Endothelial cell of umbilical vein (primary cell): Measurements from ENCODE around the gene NKAIN4. TPM values are rescaled to one million over a fixed set of nuclear protein-coding genes. Genes with fewer than 3 reads are reported as not detected.
"Not testable (repeated sequence)": the region's sequence is repeated elsewhere in the genome, so short reads cannot be mapped to it uniquely, and the experiment has no call there.

Experiments
- BruUV-seq: library from RNA; stranded (reverse); fragments of 400-500 nt; replicated peaks from 2 replicates; lab custom pipeline; 2021; lab: Mats Ljungman, UMichigan
- CTCF ChIA-PET: fragments of 300-600, 350-600 bp; sonication (Branson Sonifier 250); formaldehyde crosslinking; loops from one replicate; lab custom pipeline; 2021; ENCODE audit warnings: antibody characterized with exemption, inconsistent platforms; lab: Charles Lee
- POLR2A ChIA-PET: fragments of 300-600, 350-600 bp; sonication (Branson Sonifier 250); formaldehyde crosslinking; loops from one replicate; lab custom pipeline; 2021; ENCODE audit warnings: antibody characterized with exemption, inconsistent platforms; lab: Charles Lee
- DNase-seq: peaks from one replicate; pipeline ENCODE4 v3.0.0-alpha.2; 2011; ENCODE audit warnings: low read depth, low spot score
- FAIRE-seq: peaks from 2 replicates; lab custom pipeline; 2011; peaks lifted over from hg19 to GRCh38; lab: Jason Lieb, UNC
- H2AFZ ChIP-seq: 2 replicates; pipeline ENCODE4 v1.6.0; 2012; ENCODE audit warnings: low read depth, low read length, control low read depth, inconsistent platforms
- H3K27ac ChIP-seq: 2 replicates; pipeline ENCODE4 v1.5.1; 2011; ENCODE audit warnings: low read depth, mild to moderate bottlenecking, control low read depth, low read length, moderate library complexity; ENCODE audit not compliant: insufficient read depth
- H3K27me3 ChIP-seq, 2 experiments: 2 replicates each; pipeline versions ENCODE4 v1.6.0 to v1.6.1; 2011; ENCODE audit warnings: low read length in 2 of 2, mixed read lengths in 1 of 2; ENCODE audit not compliant: control insufficient read depth in 2 of 2, insufficient read depth in 2 of 2
- H3K36me3 ChIP-seq, 2 experiments: 2 replicates in 1 of 2; 3 replicates in 1 of 2; pipeline ENCODE4 v1.5.1; 2011; ENCODE audit warnings: low read length in 2 of 2, mild to moderate bottlenecking in 1 of 2, moderate library complexity in 1 of 2; ENCODE audit not compliant: control insufficient read depth in 2 of 2, insufficient read depth in 2 of 2; ENCODE audit errors: extremely low read depth in 1 of 2
- H3K4me1 ChIP-seq: 3 replicates; pipeline ENCODE4 v1.5.1; 2011; ENCODE audit warnings: mild to moderate bottlenecking, low read length; ENCODE audit not compliant: control insufficient read depth, insufficient read depth; ENCODE audit errors: extremely low read depth
- H3K4me2 ChIP-seq: 2 replicates; pipeline ENCODE4 v1.6.1; 2011; ENCODE audit warnings: low read length, control low read depth, mixed read lengths; ENCODE audit not compliant: insufficient read depth
- H3K4me3 ChIP-seq, 3 experiments: fragments of 200-600 bp in 1 of 3; sonication (generic), shearing (Covaris generic) in 1 of 3; replicated peaks in 1 of 3; 2 replicates each; pipeline ENCODE4 v1.5.1; 2011 to 2016; ENCODE audit warnings: control low read depth in 3 of 3, low read length in 3 of 3, mild to moderate bottlenecking in 2 of 3, inconsistent platforms in 1 of 3, low read depth in 1 of 3, moderate library complexity in 1 of 3; ENCODE audit not compliant: insufficient read depth in 1 of 3
- H3K79me2 ChIP-seq: 2 replicates; pipeline ENCODE4 v1.6.0; 2012; ENCODE audit warnings: low read length, inconsistent platforms; ENCODE audit not compliant: control insufficient read depth, insufficient read depth
- H3K9ac ChIP-seq: replicated peaks from 2 replicates; pipeline ENCODE3; 2011; ENCODE audit warnings: low read length, control low read depth; ENCODE audit not compliant: insufficient read depth; ENCODE audit errors: extremely low read depth
- H3K9me1 ChIP-seq: replicated peaks from 3 replicates; pipeline ENCODE4 v1.6.0; 2011; ENCODE audit warnings: mild to moderate bottlenecking, low read length; ENCODE audit not compliant: control insufficient read depth, insufficient read depth; ENCODE audit errors: extremely low read depth
- H3K9me3 ChIP-seq: replicated peaks from 2 replicates; pipeline ENCODE4 v1.5.1; 2012; ENCODE audit warnings: low read length, inconsistent platforms; ENCODE audit not compliant: control insufficient read depth, insufficient read depth
- H4K20me1 ChIP-seq: replicated peaks from 2 replicates; pipeline ENCODE3; 2011; ENCODE audit warnings: mild to moderate bottlenecking, low read length; ENCODE audit not compliant: control insufficient read depth, insufficient read depth; ENCODE audit errors: extremely low read depth
- CTCF ChIP-seq, 2 donors: IDR thresholded peaks; 1 replicate in 1 of 2; 2 replicates in 1 of 2; pipeline ENCODE4 v1.5.1; 2011; ENCODE audit warnings: low read length in 2 of 2, mild to moderate bottlenecking in 2 of 2, moderate library complexity in 2 of 2, control low read depth in 1 of 2, inconsistent platforms in 1 of 2, low read depth in 1 of 2; ENCODE audit not compliant: insufficient read depth in 1 of 2; ENCODE audit errors: extremely low read depth in 1 of 2
- FOS ChIP-seq: IDR thresholded peaks from 2 replicates; pipeline ENCODE4 v1.6.1; 2011; ENCODE audit warnings: mild to moderate bottlenecking, low read length, moderate library complexity, borderline replicate concordance; ENCODE audit not compliant: insufficient read depth
- GATA2 ChIP-seq: IDR thresholded peaks from 2 replicates; pipeline ENCODE4 v1.7.0; 2011; ENCODE audit warnings: low read depth, mild to moderate bottlenecking, moderate library complexity, mixed read lengths, low read length; ENCODE audit not compliant: insufficient read length, insufficient read depth
- MAX ChIP-seq: IDR thresholded peaks from 2 replicates; pipeline ENCODE4 v1.6.1; 2011; ENCODE audit not compliant: insufficient read depth, insufficient read length
- MYC ChIP-seq: IDR thresholded peaks from one replicate; pipeline ENCODE4 v1.6.1; 2011; ENCODE audit warnings: mild to moderate bottlenecking, low read depth, low read length
- dilution Hi-C: fragments of 300-500 bp; cut with MboI; formaldehyde crosslinking; loops from one replicate; pipeline ENCODE4 v1.15.0; 2019; ENCODE audit warnings: low sequenced_read_pairs; ENCODE audit not compliant: extremely low pct_ligation_motif_present
- intact Hi-C: fragments of 100-400 bp; cut with micrococcal nuclease; formaldehyde crosslinking; loops from one replicate; pipeline ENCODE4 v1.10.0; 2022
- polyA plus RNA-seq, 4 experiments: library from polyadenylated mRNA; depleted of rRNA in 3 of 4; stranded (reverse) in 3 of 4; unstranded in 1 of 4; fragments of >200 nt; gene quantifications; 2 replicates each; pipeline versions ENCODE4 v1.2.1 to v1.2.3, GENCODE V29; 2011 to 2012; ENCODE audit warnings: missing spikeins in 1 of 4
- total RNA-seq: library from RNA; stranded (reverse); gene quantifications from 2 replicates; pipeline ENCODE4 v1.2.3, GENCODE V29; 2021

The NKAIN4 gene
- total and polyA plus RNA-seq, 2 donors (not counting 3 experiments of a cell fraction or from before 2014, with no cell fraction given) = 0.04 TPM; not detected in 1

- ChIA-PET CTCF (interaction anchor here (1.2 to 4.8 kb wide), 21 partner anchors 10 to 160 kb away, joined by 4 to 116 read pairs (median 8); partner anchors contain the start of genes ARFGAP1, BIRC7, COL20A1 and NKAIN4), POLR2A (no interaction called here)
- dilution Hi-C loops (no loop called here), intact Hi-C loops (loop anchor here (5.0 kb wide), 1 partner anchor 70 kb away; the partner anchor contains the start of gene COL20A1)
- FAIRE-seq (no peak), DNase-seq (no peak)
- Histone ChIP-seq H3K79me2 (no peaks in the 10 kb centered on the region), H2AFZ (no peak overlapping the region), H3K36me3 (no peaks in the 10 kb centered on the region), H3K27ac (no peak overlapping the region), H3K4me3 (no peak overlapping the region), H4K20me1 (no peaks in the 10 kb centered on the region), H3K4me1 (no peaks in the 10 kb centered on the region), H3K9me1 (no peaks in the 10 kb centered on the region), H3K9me3 (no peaks in the 10 kb centered on the region), H3K27me3 (no peaks in the 10 kb centered on the region), H3K9ac (no peak overlapping the region), H3K4me2 (no peak overlapping the region)
- no TSS peak for BruUV-seq
- TF ChIP-seq MYC = no peak
- TF ChIP-seq FOS = no peak
- no peak for TF ChIP-seq GATA2
- TF ChIP-seq MAX = no peak
- no peak for TF ChIP-seq CTCF (IDR thresholded peaks at IDR 0.05; ENCODE audit: extremely low read depth in 1 of 2, insufficient read depth in 1 of 2, low read depth in 1 of 2, low read length in 2 of 2)
These were observed 31.7 kb downstream of the NKAIN4 start for GRCh38 chr20:63222541-63222940.

DNA sequence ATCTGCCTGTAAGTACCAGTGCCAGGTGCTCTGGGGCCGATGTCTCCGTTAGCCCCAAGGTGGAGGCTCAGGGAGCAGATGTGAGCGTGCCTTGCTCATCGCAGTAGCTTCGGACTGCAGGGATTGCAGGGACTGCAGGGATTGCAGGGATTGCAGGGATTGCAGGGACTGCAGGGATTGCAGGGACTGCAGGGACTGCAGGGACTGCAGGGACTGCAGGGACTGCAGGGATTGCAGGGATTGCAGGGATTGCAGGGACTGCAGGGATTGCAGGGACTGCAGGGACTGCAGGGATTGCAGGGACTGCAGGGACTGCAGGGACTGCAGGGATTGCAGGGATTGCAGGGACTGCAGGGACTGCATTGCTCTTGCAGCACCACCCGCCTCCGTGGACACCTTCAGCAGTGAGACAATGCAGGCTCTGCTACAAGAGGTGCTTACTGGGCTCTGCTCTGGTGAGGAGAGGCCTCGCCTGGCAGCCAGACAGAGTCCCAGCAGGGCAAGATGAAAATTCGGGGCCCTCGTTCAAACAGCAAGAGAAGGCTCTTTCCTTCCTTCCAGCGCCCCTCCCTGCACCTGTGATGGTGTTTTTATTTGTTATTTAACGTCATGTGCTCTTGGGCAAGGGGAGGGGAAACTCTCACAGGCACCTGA lies 32.7 kb downstream of the NKAIN4 start:
- POLR2A ChIA-PET, H3K27me3 ChIP-seq, H3K9me3 ChIP-seq, H3K4me2 ChIP-seq, H3K9me1 ChIP-seq, H3K4me3 ChIP-seq, BruUV-seq, H3K79me2 ChIP-seq, dilution Hi-C loops, FAIRE-seq, H3K36me3 ChIP-seq, H2AFZ ChIP-seq, H4K20me1 ChIP-seq, H3K4me1 ChIP-seq, DNase-seq, H3K27ac ChIP-seq, H3K9ac ChIP-seq: not testable (repeated sequence)
- intact Hi-C loops = loop anchor here (5.0 kb wide), 1 partner anchor 71 kb away; the partner anchor contains the start of gene COL20A1
- CTCF ChIA-PET = interaction anchor here (1.1 to 3.1 kb wide), 4 partner anchors 9 to 73 kb away, joined by 3 to 11 read pairs (median 6); no protein-coding TSS in a partner anchor
